H1 (cell line): ENCODE data around the gene AASDHPPT. TPM values are rescaled to one million over a fixed set of nuclear protein-coding genes. Genes with fewer than 3 reads are reported as not detected.

Experiments
- BRCA1 ChIP-seq: IDR thresholded peaks from 2 replicates; pipeline ENCODE4 v1.6.1; 2012; ENCODE audit warnings: low read depth, low read length, improper control_type of control experiment
- CBX5 ChIP-seq: fragments of 300-800, 300-1000 bp; sonication (generic); IDR thresholded peaks from 2 replicates; pipeline ENCODE4 v1.7.1; 2016; ENCODE audit warnings: antibody characterized with exemption, low read length, low read depth
- CBX8 ChIP-seq: fragments of 300-800, 300-1000 bp; sonication (generic); IDR thresholded peaks from 2 replicates; pipeline ENCODE4 v1.7.1; 2016; ENCODE audit warnings: low read depth, low read length, borderline replicate concordance
- CTBP2 ChIP-seq: IDR thresholded peaks from 2 replicates; pipeline ENCODE4 v1.7.0; 2011; ENCODE audit warnings: borderline replicate concordance, mild to moderate bottlenecking, moderate library complexity, mixed read lengths, low read length; ENCODE audit not compliant: insufficient read depth, insufficient read length
- EZH2 ChIP-seq: fragments of 200-600 bp; sonication (generic); IDR thresholded peaks from 2 replicates; pipeline ENCODE4 v1.7.1; 2012; ENCODE audit warnings: low read depth, mild to moderate bottlenecking, moderate library complexity, low read length, inconsistent platforms; ENCODE audit not compliant: severe bottlenecking
- JUND ChIP-seq: IDR thresholded peaks from 2 replicates; pipeline ENCODE4 v1.6.1; 2011; ENCODE audit warnings: mild to moderate bottlenecking, improper control_type of control experiment, low read length
- KDM4A ChIP-seq: IDR thresholded peaks from one replicate; pipeline ENCODE4 v1.7.1; 2012; ENCODE audit warnings: low read depth, mild to moderate bottlenecking, moderate library complexity, low read length, inconsistent platforms; ENCODE audit not compliant: severe bottlenecking
- MAFK ChIP-seq: IDR thresholded peaks from 2 replicates; pipeline ENCODE4 v1.6.1; 2012; ENCODE audit warnings: low read depth, mild to moderate bottlenecking, improper control_type of control experiment, low read length
- MAX ChIP-seq: IDR thresholded peaks from 2 replicates; pipeline ENCODE4 v1.6.1; 2012; ENCODE audit warnings: inconsistent platforms
- NANOG ChIP-seq: IDR thresholded peaks from 2 replicates; pipeline ENCODE4 v1.6.1; 2011; ENCODE audit warnings: low read length, low read depth, mild to moderate bottlenecking, inconsistent platforms; ENCODE audit not compliant: insufficient read depth, poor library complexity, severe bottlenecking
- POU5F1 ChIP-seq: IDR thresholded peaks from 2 replicates; pipeline ENCODE4 v1.6.1; 2011; ENCODE audit warnings: low read depth, mild to moderate bottlenecking, low read length, moderate library complexity
- RBBP5 ChIP-seq: IDR thresholded peaks from 2 replicates; pipeline ENCODE4 v1.7.1; 2012; ENCODE audit warnings: low read depth, mild to moderate bottlenecking, inconsistent platforms, low read length, moderate library complexity, borderline replicate concordance
- SAP30 ChIP-seq: fragments of 300-600 bp; sonication (generic); IDR thresholded peaks from 2 replicates; pipeline ENCODE4 v1.7.1; 2012; ENCODE audit warnings: low read length, moderate library complexity, mild to moderate bottlenecking, inconsistent platforms; ENCODE audit not compliant: insufficient read depth, insufficient replicate concordance
- SIX5 ChIP-seq: IDR thresholded peaks from 2 replicates; pipeline ENCODE4 v1.6.1; 2011; ENCODE audit warnings: mild to moderate bottlenecking, low read depth, low read length
- TEAD4 ChIP-seq: IDR thresholded peaks from 2 replicates; pipeline ENCODE4 v1.6.1; 2012; ENCODE audit warnings: low read depth, low read length, inconsistent platforms, mixed read lengths
- polyA plus RNA-seq, 7 experiments: library from polyadenylated mRNA; depleted of rRNA in 3 of 7; stranded (reverse) in 5 of 7; unstranded in 2 of 7; fragments of >200 nt in 5 of 7; fragments of 200-250 nt in 2 of 7; gene quantifications; 1 replicate in 5 of 7; 2 replicates in 1 of 7; 4 replicates in 1 of 7; pipeline versions ENCODE4 v1.2.1 to v1.2.3, GENCODE V29; 2011 to 2013; ENCODE audit warnings: missing spikeins in 2 of 7, mixed read lengths in 2 of 7
- total RNA-seq: library from RNA; stranded (reverse); fragmentation: NEBNext Ultra II Directional; extraction: Animal tissue kit (Norgen Biotek cat#: 25700); gene quantifications from 2 replicates; pipeline ENCODE4 v1.2.1, GENCODE V29; 2021

Gene AASDHPPT
- total and polyA plus RNA-seq, 2 of the 8 experiments (the other 6 are each of a cell fraction or from before 2014, with no cell fraction given) = 15.7 to 42.2 TPM

- TF ChIP-seq MAX (no peak), CTBP2 (no peak), EZH2 (no peak), KDM4A (no peak), POU5F1 (no peak), MAFK (no peak), SAP30 (no peak), SIX5 (no peak), JUND (no peak), BRCA1 (no peak), RBBP5 (no peak), NANOG (no peak), CBX5 (no peak), TEAD4 (no peak), CBX8 (no peak)
Measured at GRCh38 chr11:106137061-106137460, 59.6 kb downstream of the AASDHPPT start (continued).
